Measurements from ENCODE around the gene MRPL21.

MRPL21 gene

DNA sequence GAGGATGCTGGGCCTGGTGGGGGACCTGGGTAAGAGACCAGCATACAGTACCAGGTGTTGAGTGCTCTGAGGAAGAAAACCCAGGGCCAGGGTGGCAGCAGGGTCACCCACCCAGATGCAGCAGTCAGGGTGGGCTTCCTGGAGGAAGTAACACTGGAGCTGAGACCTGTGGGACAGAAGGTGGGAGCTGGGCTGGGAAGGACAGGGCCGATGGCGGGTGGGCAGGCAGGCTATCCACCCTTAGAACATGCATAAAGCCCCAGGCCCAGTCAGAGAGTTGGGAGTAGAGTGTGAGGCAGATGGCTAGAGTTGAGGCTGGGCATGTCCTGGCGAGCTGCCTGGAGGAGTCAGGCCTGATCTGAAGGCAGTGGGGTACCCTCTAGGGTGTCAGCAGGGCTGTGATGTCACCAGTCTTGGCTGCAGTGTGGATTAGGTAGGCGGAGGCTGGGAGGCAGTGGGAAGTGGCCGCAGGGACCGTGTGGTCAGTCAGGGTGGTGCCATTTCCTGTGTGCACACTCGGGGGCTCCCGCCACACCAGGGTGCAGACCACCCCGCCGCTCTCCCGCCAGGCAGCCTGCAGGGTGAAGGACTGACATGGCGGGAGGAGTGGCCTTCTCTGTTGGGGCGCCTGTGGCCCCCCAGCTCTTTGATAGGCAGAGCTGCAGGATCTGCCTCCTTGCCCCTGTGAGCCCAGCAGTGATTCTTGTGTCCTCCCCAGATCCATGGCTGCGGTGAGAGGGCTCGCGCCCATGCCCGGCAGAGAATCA is 35.4 kb upstream of the MRPL21 start:
- no peaks in the 10 kb centered on the region for H3K9me3 ChIP-seq (replicated peaks; ENCODE audit: insufficient read depth, low read length)
- H3F3A ChIP-seq (ENCODE audit: insufficient read depth, low read length) = no peaks in the 10 kb centered on the region
- no peaks in the 10 kb centered on the region for H3K27me3 ChIP-seq (replicated peaks; ENCODE audit: insufficient read depth, low read length)
- H3K4me2 ChIP-seq (ENCODE audit: low read depth, low read length) = no peak overlapping the region
- no peaks in the 10 kb centered on the region for H3K9me2 ChIP-seq (replicated peaks; ENCODE audit: insufficient read depth, low read length)
- H3K4me1 ChIP-seq (ENCODE audit: low read length) = no peaks in the 10 kb centered on the region
- H3K79me2 ChIP-seq (ENCODE audit: low read length) = no peaks in the 10 kb centered on the region
- TF ChIP-seq EZH2 (optimal IDR thresholded peaks at IDR 0.05; ENCODE audit: low read depth, low read length) (no peak), EZH2phosphoT487 (IDR thresholded peaks at IDR 0.05; ENCODE audit: low read length) (no peak)
- TF ChIP-seq, protein P1, sequence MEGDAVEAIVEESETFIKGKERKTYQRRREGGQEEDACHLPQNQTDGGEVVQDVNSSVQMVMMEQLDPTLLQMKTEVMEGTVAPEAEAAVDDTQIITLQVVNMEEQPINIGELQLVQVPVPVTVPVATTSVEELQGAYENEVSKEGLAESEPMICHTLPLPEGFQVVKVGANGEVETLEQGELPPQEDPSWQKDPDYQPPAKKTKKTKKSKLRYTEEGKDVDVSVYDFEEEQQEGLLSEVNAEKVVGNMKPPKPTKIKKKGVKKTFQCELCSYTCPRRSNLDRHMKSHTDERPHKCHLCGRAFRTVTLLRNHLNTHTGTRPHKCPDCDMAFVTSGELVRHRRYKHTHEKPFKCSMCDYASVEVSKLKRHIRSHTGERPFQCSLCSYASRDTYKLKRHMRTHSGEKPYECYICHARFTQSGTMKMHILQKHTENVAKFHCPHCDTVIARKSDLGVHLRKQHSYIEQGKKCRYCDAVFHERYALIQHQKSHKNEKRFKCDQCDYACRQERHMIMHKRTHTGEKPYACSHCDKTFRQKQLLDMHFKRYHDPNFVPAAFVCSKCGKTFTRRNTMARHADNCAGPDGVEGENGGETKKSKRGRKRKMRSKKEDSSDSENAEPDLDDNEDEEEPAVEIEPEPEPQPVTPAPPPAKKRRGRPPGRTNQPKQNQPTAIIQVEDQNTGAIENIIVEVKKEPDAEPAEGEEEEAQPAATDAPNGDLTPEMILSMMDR (IDR thresholded peaks at IDR 0.05; ENCODE audit: low read length) = no peak
- H4K20me1 ChIP-seq (ENCODE audit: insufficient read depth, low read length) = no peaks in the 10 kb centered on the region
- no peak overlapping the region for H3K4me3 ChIP-seq (ENCODE audit: low read length)
- DNase-seq = no peak
- H3K27ac ChIP-seq (ENCODE audit: low read length) = no peak overlapping the region
- H3K9ac ChIP-seq (ENCODE audit: low read length) = no peak overlapping the region
- H2AFZ ChIP-seq (ENCODE audit: low read length) = no peak overlapping the region
- 0 out of 2 replicates have a peak, but pooled peaks cover 4% of the 10 kb centered on the region for H3K36me3 ChIP-seq (replicated peaks; ENCODE audit: insufficient read depth, low read length)

DNA sequence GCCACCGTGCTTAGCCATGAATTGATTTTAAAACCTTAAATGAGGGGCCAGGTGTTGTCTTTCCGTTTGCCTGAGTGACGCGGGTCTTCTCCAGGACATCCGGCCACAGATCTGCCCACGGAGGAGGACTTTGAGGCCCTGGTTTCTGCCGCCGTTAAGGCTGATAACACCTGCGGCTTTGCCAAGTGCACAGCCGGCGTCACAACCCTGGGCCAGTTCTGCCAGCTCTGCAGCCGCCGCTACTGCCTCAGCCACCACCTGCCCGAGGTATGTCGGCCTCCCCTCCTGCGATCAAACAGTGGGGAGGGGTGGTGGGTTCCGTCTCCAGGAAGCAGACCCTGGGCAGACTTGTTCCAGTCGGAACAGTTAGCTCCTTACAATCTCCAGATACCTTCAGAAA is 34.5 kb upstream of the MRPL21 start:
- TF ChIP-seq, protein P1 (IDR thresholded peaks at IDR 0.05; ENCODE audit: low read length) = no peak
- H3K36me3 ChIP-seq (replicated peaks; ENCODE audit: insufficient read depth, low read length) = 0 out of 2 replicates have a peak, but pooled peaks cover 4% of the 10 kb centered on the region
- no peaks in the 10 kb centered on the region for H3F3A ChIP-seq (ENCODE audit: insufficient read depth, low read length)
- no peaks in the 10 kb centered on the region for H3K9me2 ChIP-seq (replicated peaks; ENCODE audit: insufficient read depth, low read length)
- DNase-seq = no peak
- H3K79me2 ChIP-seq (ENCODE audit: low read length) = no peaks in the 10 kb centered on the region
- no peaks in the 10 kb centered on the region for H3K27me3 ChIP-seq (replicated peaks; ENCODE audit: insufficient read depth, low read length)
- H2AFZ ChIP-seq (ENCODE audit: low read length) = no peak overlapping the region
- H3K9me3 ChIP-seq (replicated peaks; ENCODE audit: insufficient read depth, low read length) = no peaks in the 10 kb centered on the region
- no peak overlapping the region for H3K27ac ChIP-seq (ENCODE audit: low read length)
- H3K4me2 ChIP-seq (ENCODE audit: low read depth, low read length) = no peak overlapping the region
- H4K20me1 ChIP-seq (ENCODE audit: insufficient read depth, low read length) = no peaks in the 10 kb centered on the region
- no peak overlapping the region for H3K9ac ChIP-seq (ENCODE audit: low read length)
- H3K4me3 ChIP-seq (ENCODE audit: low read length) = no peak overlapping the region
- H3K4me1 ChIP-seq (ENCODE audit: low read length) = no peaks in the 10 kb centered on the region

DNA sequence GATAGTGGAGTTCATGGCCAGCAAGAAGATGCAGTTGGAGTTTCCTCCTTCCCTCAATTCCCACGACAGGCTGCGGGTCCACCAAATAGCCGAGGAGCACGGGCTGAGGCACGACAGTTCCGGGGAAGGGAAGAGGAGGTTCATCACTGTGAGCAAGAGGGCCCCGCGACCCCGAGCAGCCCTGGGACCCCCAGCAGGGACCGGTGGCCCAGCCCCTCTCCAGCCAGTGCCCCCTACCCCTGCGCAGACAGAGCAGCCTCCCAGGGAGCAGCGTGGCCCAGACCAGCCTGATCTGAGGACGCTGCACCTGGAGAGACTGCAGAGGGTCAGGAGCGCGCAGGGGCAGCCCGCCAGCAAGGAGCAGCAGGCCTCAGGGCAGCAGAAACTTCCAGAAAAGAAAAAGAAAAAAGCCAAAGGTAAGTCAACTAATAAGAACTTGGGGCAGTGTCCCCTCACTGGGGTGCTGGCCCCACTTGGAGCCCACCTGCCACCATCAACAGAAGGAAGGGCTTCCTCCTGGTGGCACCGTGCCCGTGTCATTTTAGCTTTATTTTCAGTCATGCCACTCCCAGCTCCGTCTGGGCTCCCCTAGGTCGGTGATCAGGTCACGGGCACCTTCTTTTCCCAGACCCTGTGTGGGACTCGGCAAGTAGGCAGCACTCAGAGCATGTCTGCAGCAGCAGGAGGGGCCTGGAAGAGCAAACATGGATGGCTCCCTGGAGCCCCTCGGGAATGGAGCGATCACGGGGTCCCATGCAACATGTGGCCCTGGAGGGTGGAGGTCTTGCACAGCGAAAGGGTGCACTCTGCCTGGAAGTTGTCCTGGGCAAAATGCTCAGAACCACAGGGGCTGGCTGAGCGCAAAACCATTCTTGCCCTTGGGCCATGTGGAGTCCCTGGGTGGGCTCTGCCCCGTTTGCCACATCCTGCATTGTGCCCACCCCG is 33.3 kb upstream of the MRPL21 start:
- Histone ChIP-seq H3K9me2 (replicated peaks; ENCODE audit: insufficient read depth, low read length) (no peaks in the 10 kb centered on the region), H3K27me3 (replicated peaks; ENCODE audit: insufficient read depth, low read length) (no peaks in the 10 kb centered on the region), H3K4me3 (ENCODE audit: low read length) (no peak overlapping the region), H3K9me3 (replicated peaks; ENCODE audit: insufficient read depth, low read length) (no peaks in the 10 kb centered on the region), H3K4me2 (ENCODE audit: low read depth, low read length) (no peak overlapping the region), H3F3A (ENCODE audit: insufficient read depth, low read length) (no peaks in the 10 kb centered on the region), H3K36me3 (replicated peaks; ENCODE audit: insufficient read depth, low read length) (0 out of 2 replicates have a peak, but pooled peaks cover 4% of the 10 kb centered on the region), H3K79me2 (ENCODE audit: low read length) (no peaks in the 10 kb centered on the region), H4K20me1 (ENCODE audit: insufficient read depth, low read length) (no peaks in the 10 kb centered on the region), H3K4me1 (ENCODE audit: low read length) (no peaks in the 10 kb centered on the region), H3K27ac (ENCODE audit: low read length) (no peak overlapping the region), H2AFZ (ENCODE audit: low read length) (no peak overlapping the region), H3K9ac (ENCODE audit: low read length) (no peak overlapping the region)
- no peak for DNase-seq
- TF ChIP-seq, protein P1 (IDR thresholded peaks at IDR 0.05; ENCODE audit: low read length) = no peak
- TF ChIP-seq EZH2 (optimal IDR thresholded peaks at IDR 0.05; ENCODE audit: low read depth, low read length) = no peak
- TF ChIP-seq EZH2phosphoT487 (IDR thresholded peaks at IDR 0.05; ENCODE audit: low read length) = no peak

Data from MM.1S (cell line).